Measurements from ENCODE around the gene ZNF423. TPM values are rescaled to one million over a fixed set of nuclear protein-coding genes. Genes with fewer than 3 reads are reported as not detected.

The ZNF423 gene
- total and polyA plus RNA-seq, 2 of the 13 experiments (the other 11 are each of a cell fraction or from before 2014, with no cell fraction given) = 0.07 to 0.31 TPM

DNA sequence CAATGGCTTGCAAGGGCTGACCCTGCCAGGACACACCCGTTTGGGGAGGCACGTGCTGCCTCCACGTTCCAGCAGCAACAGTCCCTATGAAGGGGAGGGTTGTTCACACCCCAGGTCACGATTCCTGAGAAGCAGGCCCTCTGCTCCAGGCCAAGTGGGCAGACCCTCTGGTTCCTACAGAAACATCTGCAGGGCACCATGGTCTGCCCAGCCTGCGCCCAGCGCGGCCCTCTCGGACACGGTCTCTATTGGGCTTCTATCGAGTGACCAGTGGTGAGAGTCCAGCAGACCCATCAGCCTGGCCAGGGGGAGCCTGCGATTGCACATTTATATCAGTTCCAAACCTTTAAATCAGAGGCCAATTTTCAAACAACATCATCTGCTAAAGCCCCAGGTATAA is 128.3 kb downstream of the ZNF423 start:
- TF ChIP-seq ZNF746 (CRISPR knock-in tag; IDR thresholded peaks at IDR 0.05) (no peak), RFX1 (IDR thresholded peaks at IDR 0.05) (no peak)
- Histone ChIP-seq H3K9me3 (ENCODE audit: low read length) (no peaks in the 10 kb centered on the region), H3K9ac (ENCODE audit: insufficient read depth, low read depth, low read length) (no peak overlapping the region), H3K36me3 (replicated peaks in 1 of 2; ENCODE audit: control insufficient read depth in 1 of 2, insufficient read depth in 2 of 2, low read length in 2 of 2) (no peaks in the 10 kb centered on the region), H3K27ac (ENCODE audit: extremely low read length, insufficient read depth, low read length) (no peak overlapping the region), H3K79me2 (ENCODE audit: insufficient read depth, low read length) (no peaks in the 10 kb centered on the region), H3K4me1 (ENCODE audit: insufficient read depth, low read length) (no peaks in the 10 kb centered on the region), H3K4me2 (ENCODE audit: low read depth, low read length) (no peak overlapping the region), H3K4me3 (replicated peaks in 1 of 3; ENCODE audit: insufficient read depth in 1 of 3, low read depth in 2 of 3, low read length in 3 of 3) (no peak overlapping the region), H4K20me1 (ENCODE audit: insufficient read depth, low read length) (no peaks in the 10 kb centered on the region; the same call in 1 of the 2 replicates), H3K27me3 (ENCODE audit: control insufficient read depth in 1 of 2, insufficient read depth in 2 of 2, low read length in 2 of 2) (peaks cover 6 to 43% of the 10 kb centered on the region in 2 experiments; a peak in 4 of 5 replicates), H2AFZ (ENCODE audit: low read length) (no peak overlapping the region)
- ATAC-seq (no peak), DNase-seq (ENCODE audit: low spot score) (no peak), FAIRE-seq (no peak)
- ChIA-PET POLR2A (no interaction called here), CTCF (ENCODE audit: low intra/inter-chr PET ratio, low total read pairs) (no interaction called here)
- 50% methylated on average over 11 of the region's 11 CpGs for WGBS (ENCODE audit: low lambda C conversion rate)
- intact Hi-C loops (cut with micrococcal nuclease; ENCODE audit: unreplicated experiment) (no loop called here), in situ Hi-C loops (cut with HindIII; ENCODE audit: extremely low pct_ligation_motif_present, low pct_unique_long_range_greater_than_20kb) (no loop called here)
- no TSS peak for BruUV-seq (replicated peaks)

DNA sequence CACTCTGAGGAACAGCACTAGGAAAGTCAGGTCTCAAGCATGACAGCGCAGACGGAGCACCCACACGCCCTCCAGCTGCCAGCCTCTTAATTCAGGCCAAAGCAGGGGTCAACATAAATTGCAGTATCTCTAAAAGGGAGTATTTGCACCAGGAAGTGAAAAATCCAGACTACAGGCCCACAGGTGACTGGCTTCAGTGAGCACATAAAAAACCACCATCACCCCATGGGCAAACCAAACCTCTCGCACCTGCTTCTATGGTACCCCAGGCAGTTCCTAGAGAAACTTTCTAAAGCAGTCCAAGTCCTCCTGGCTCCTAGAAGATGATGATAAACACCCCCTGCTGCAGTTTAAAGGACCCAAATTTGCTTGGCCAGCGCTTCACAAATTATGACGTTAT is 129.8 kb downstream of the ZNF423 start:
- no peak; the same call in 2 of the 3 replicates for ATAC-seq
- no TSS peak for BruUV-seq (replicated peaks)
- TF ChIP-seq, protein P1, sequence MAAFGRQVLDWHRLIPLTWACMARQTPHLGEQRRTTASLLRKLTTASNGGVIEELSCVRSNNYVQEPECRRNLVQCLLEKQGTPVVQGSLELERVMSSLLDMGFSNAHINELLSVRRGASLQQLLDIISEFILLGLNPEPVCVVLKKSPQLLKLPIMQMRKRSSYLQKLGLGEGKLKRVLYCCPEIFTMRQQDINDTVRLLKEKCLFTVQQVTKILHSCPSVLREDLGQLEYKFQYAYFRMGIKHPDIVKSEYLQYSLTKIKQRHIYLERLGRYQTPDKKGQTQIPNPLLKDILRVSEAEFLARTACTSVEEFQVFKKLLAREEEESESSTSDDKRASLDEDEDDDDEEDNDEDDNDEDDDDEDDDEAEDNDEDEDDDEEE (CRISPR knock-in tag; IDR thresholded peaks at IDR 0.05) = no peak
- TF ChIP-seq SATB2 (CRISPR knock-in tag; IDR thresholded peaks at IDR 0.05) = no peak
- TF ChIP-seq ZNF605 (CRISPR knock-in tag; IDR thresholded peaks at IDR 0.05) = no peak
- TF ChIP-seq, protein P2, sequence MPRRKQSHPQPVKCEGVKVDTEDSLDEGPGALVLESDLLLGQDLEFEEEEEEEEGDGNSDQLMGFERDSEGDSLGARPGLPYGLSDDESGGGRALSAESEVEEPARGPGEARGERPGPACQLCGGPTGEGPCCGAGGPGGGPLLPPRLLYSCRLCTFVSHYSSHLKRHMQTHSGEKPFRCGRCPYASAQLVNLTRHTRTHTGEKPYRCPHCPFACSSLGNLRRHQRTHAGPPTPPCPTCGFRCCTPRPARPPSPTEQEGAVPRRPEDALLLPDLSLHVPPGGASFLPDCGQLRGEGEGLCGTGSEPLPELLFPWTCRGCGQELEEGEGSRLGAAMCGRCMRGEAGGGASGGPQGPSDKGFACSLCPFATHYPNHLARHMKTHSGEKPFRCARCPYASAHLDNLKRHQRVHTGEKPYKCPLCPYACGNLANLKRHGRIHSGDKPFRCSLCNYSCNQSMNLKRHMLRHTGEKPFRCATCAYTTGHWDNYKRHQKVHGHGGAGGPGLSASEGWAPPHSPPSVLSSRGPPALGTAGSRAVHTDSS (CRISPR knock-in tag; conservative IDR thresholded peaks at IDR 0.05) = no peak
- no peak for TF ChIP-seq TOPORS (CRISPR knock-in tag; IDR thresholded peaks at IDR 0.05)
- TF ChIP-seq, protein P3, sequence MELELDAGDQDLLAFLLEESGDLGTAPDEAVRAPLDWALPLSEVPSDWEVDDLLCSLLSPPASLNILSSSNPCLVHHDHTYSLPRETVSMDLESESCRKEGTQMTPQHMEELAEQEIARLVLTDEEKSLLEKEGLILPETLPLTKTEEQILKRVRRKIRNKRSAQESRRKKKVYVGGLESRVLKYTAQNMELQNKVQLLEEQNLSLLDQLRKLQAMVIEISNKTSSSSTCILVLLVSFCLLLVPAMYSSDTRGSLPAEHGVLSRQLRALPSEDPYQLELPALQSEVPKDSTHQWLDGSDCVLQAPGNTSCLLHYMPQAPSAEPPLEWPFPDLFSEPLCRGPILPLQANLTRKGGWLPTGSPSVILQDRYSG (CRISPR knock-in tag; IDR thresholded peaks at IDR 0.05) = no peak
- no peak for TF ChIP-seq TEAD3 (CRISPR knock-in tag; optimal IDR thresholded peaks at IDR 0.05; ENCODE audit: borderline replicate concordance)
- TF ChIP-seq MEIS2 (CRISPR knock-in tag; IDR thresholded peaks at IDR 0.05) = no peak
- no peak for TF ChIP-seq PAF1 (CRISPR knock-in tag; IDR thresholded peaks at IDR 0.05)
- no peak for TF ChIP-seq SMARCC2 (IDR thresholded peaks at IDR 0.05)
- TF ChIP-seq ZFY (CRISPR knock-in tag; IDR thresholded peaks at IDR 0.05) = no peak
- no peak for TF ChIP-seq ZNF446 (CRISPR knock-in tag; IDR thresholded peaks at IDR 0.05)
- no peak for TF ChIP-seq CREM (IDR thresholded peaks at IDR 0.05)
- TF ChIP-seq CREM (CRISPR knock-in tag; IDR thresholded peaks at IDR 0.05) = no peak
- no peak for TF ChIP-seq IKZF4 (CRISPR knock-in tag; IDR thresholded peaks at IDR 0.05; ENCODE audit: borderline replicate concordance, low read depth, not compliant biosample characterization)
- no peak for TF ChIP-seq MED1 (CRISPR knock-in tag; IDR thresholded peaks at IDR 0.05)
- TF ChIP-seq NAIF1 (CRISPR knock-in tag; IDR thresholded peaks at IDR 0.05; ENCODE audit: borderline replicate concordance) = no peak

More for the DNA sequence above, 129.8 kb downstream of the ZNF423 start:
- no peaks in the 10 kb centered on the region for H3K4me1 ChIP-seq (ENCODE audit: insufficient read depth, low read length)
- no peaks in the 10 kb centered on the region for H3K79me2 ChIP-seq (ENCODE audit: insufficient read depth, low read length)
- H3K27ac ChIP-seq (ENCODE audit: extremely low read length, insufficient read depth, low read length) = no peak overlapping the region
- H4K20me1 ChIP-seq (ENCODE audit: insufficient read depth, low read length) = no peaks in the 10 kb centered on the region; the same call in 1 of the 2 replicates
- no peaks in the 10 kb centered on the region for H3K9me3 ChIP-seq (ENCODE audit: low read length)
- FAIRE-seq = no peak
- ChIA-PET CTCF (ENCODE audit: low intra/inter-chr PET ratio, low total read pairs) (no interaction called here), POLR2A (no interaction called here)
- 15% methylated on average over 6 of the region's 6 CpGs for WGBS (ENCODE audit: low lambda C conversion rate)
- intact Hi-C loops (cut with micrococcal nuclease; ENCODE audit: unreplicated experiment) (no loop called here), in situ Hi-C loops (cut with HindIII; ENCODE audit: extremely low pct_ligation_motif_present, low pct_unique_long_range_greater_than_20kb) (no loop called here)
- H3K4me2 ChIP-seq (ENCODE audit: low read depth, low read length) = no peak overlapping the region
- H3K36me3 ChIP-seq (replicated peaks in 1 of 2; ENCODE audit: control insufficient read depth in 1 of 2, insufficient read depth in 2 of 2, low read length in 2 of 2) = no peaks in the 10 kb centered on the region
- H3K27me3 ChIP-seq (ENCODE audit: control insufficient read depth in 1 of 2, insufficient read depth in 2 of 2, low read length in 2 of 2) = peaks cover 5 to 43% of the 10 kb centered on the region in 2 experiments; a peak in 4 of 5 replicates
- no peak overlapping the region for H2AFZ ChIP-seq (ENCODE audit: low read length)
- H3K4me3 ChIP-seq (replicated peaks in 1 of 3; ENCODE audit: insufficient read depth in 1 of 3, low read depth in 2 of 3, low read length in 3 of 3) = no peak overlapping the region
- no peak for DNase-seq (ENCODE audit: low spot score)
- no peak overlapping the region for H3K9ac ChIP-seq (ENCODE audit: insufficient read depth, low read depth, low read length)

All from HepG2 (cell line).